Stimulated activated CD8-positive, alpha-beta memory T cell treated with anti-CD3 and anti-CD28 coated beads, Interleukin-7, amount 100 ng/mL, for 48 hours (primary cell): ENCODE results near the gene MRPL21.
"Not testable (repeated sequence)": the region's sequence is repeated elsewhere in the genome, so short reads cannot be mapped to it uniquely, and the experiment has no call there.

ENCODE experiments used
- DNase-seq, 2 donors: peaks; one replicate each; pipeline ENCODE4 v3.0.0-alpha.2; 2020; ENCODE audit warnings: low read depth in 1 of 2; ENCODE audit errors: extremely low read depth in 1 of 2

MRPL21 gene

GRCh38 chr11:68913188-68913587, 9.6 kb upstream of the MRPL21 start:
- DNase-seq = no peak

GRCh38 chr11:68912254-68912653, 8.6 kb upstream of the MRPL21 start:
- DNase-seq = no peak

- no peak for DNase-seq
Observed at GRCh38 chr11:68911731-68912130, 8.1 kb upstream of the MRPL21 start.

- no peak for DNase-seq
Observed at GRCh38 chr11:68910965-68911364, 7.3 kb upstream of the MRPL21 start.

GRCh38 chr11:68908273-68908672, 4.6 kb upstream of the MRPL21 start:
- DNase-seq = no peak

GRCh38 chr11:68905421-68906360, 2.1 kb upstream of the MRPL21 start:
- DNase-seq = no peak

GRCh38 chr11:68904248-68904847, 716 bp upstream of the MRPL21 start:
- peak; percentile 2 for DNase-seq

GRCh38 chr11:68900835-68901381, 2.7 kb downstream of the MRPL21 start:
- no peak for DNase-seq

- no peak for DNase-seq
Observed at GRCh38 chr11:68897441-68897840, 6.2 kb downstream of the MRPL21 start.

- no peak for DNase-seq
Observed at GRCh38 chr11:68896171-68896959, 7.3 kb downstream of the MRPL21 start.

GRCh38 chr11:68893282-68893681, 10.3 kb downstream of the MRPL21 start:
- DNase-seq = no peak

- DNase-seq = no peak
Observed at GRCh38 chr11:68892576-68892975, 11.1 kb downstream of the MRPL21 start.

GRCh38 chr11:68891351-68891948, 12.2 kb downstream of the MRPL21 start:
- DNase-seq = no peak

GRCh38 chr11:68890490-68891231, 13.0 kb downstream of the MRPL21 start:
- no peak for DNase-seq

GRCh38 chr11:68889948-68890446, 13.6 kb downstream of the MRPL21 start:
- DNase-seq = no peak

- not testable (repeated sequence) for DNase-seq
Observed at GRCh38 chr11:68884827-68885226, 18.8 kb downstream of the MRPL21 start.

GRCh38 chr11:68882391-68882790, 21.2 kb downstream of the MRPL21 start:
- DNase-seq = no peak

GRCh38 chr11:68881320-68881719, 22.3 kb downstream of the MRPL21 start:
- no peak for DNase-seq

GRCh38 chr11:68880851-68881250, 22.8 kb downstream of the MRPL21 start:
- no peak for DNase-seq

GRCh38 chr11:68878022-68878421, 25.6 kb downstream of the MRPL21 start:
- DNase-seq = no peak
